GM08714 (cell line): ENCODE results near the gene PDZD2.

ENCODE experiments used
- H3K4me3 ChIP-seq: fragments of 200-500 bp; sonication (Bioruptor generic); 2 replicates; pipeline ENCODE4 v1.5.1; 2014; ENCODE audit warnings: mild to moderate bottlenecking, low read length, inconsistent platforms
- ZNF274 ChIP-seq: IDR thresholded peaks from 2 replicates; pipeline ENCODE4 v1.6.1; 2012; ENCODE audit warnings: mild to moderate bottlenecking, low read depth, low read length

PDZD2 gene

GRCh38 chr5:32123889-32124676 lies 485.2 kb downstream of the PDZD2 start:
- TF ChIP-seq ZNF274 = no peak
- no peak overlapping the region for H3K4me3 ChIP-seq

- no peak for TF ChIP-seq ZNF274
- H3K4me3 ChIP-seq = no peak overlapping the region
Observed at GRCh38 chr5:32126691-32127090, 487.8 kb downstream of the PDZD2 start.

GRCh38 chr5:32127711-32128110 lies 488.8 kb downstream of the PDZD2 start:
- no peak overlapping the region for H3K4me3 ChIP-seq
- TF ChIP-seq ZNF274 = no peak

GRCh38 chr5:32129074-32129598 lies 490.2 kb downstream of the PDZD2 start:
- no peak overlapping the region for H3K4me3 ChIP-seq
- no peak for TF ChIP-seq ZNF274

GRCh38 chr5:32130865-32131264 lies 491.9 kb downstream of the PDZD2 start:
- TF ChIP-seq ZNF274 = no peak
- no peak overlapping the region for H3K4me3 ChIP-seq

- no peak for TF ChIP-seq ZNF274
- no peak overlapping the region for H3K4me3 ChIP-seq
Observed at GRCh38 chr5:32131604-32132003, 492.7 kb downstream of the PDZD2 start.

GRCh38 chr5:32132757-32133156 lies 493.8 kb downstream of the PDZD2 start:
- no peak for TF ChIP-seq ZNF274

GRCh38 chr5:32135086-32135485 lies 496.2 kb downstream of the PDZD2 start:
- no peak overlapping the region for H3K4me3 ChIP-seq
- no peak for TF ChIP-seq ZNF274

More at GRCh38 chr5:32132757-32133156, 493.8 kb downstream of the PDZD2 start:
- no peak overlapping the region for H3K4me3 ChIP-seq

- H3K4me3 ChIP-seq = no peak overlapping the region
- no peak for TF ChIP-seq ZNF274
Observed at GRCh38 chr5:32136342-32136741, 497.4 kb downstream of the PDZD2 start.

- TF ChIP-seq ZNF274 = no peak
- H3K4me3 ChIP-seq = no peak overlapping the region
Observed at GRCh38 chr5:32138839-32139493, 500.0 kb downstream of the PDZD2 start.

- H3K4me3 ChIP-seq = no peak overlapping the region
- TF ChIP-seq ZNF274 = no peak
Observed at GRCh38 chr5:32143617-32144377, 504.9 kb downstream of the PDZD2 start.

GRCh38 chr5:32144378-32145207 lies 505.7 kb downstream of the PDZD2 start:
- H3K4me3 ChIP-seq = no peak overlapping the region
- no peak for TF ChIP-seq ZNF274

GRCh38 chr5:32145378-32145777 lies 506.4 kb downstream of the PDZD2 start:
- H3K4me3 ChIP-seq = no peak overlapping the region
- TF ChIP-seq ZNF274 = no peak

GRCh38 chr5:32147236-32147635 lies 508.3 kb downstream of the PDZD2 start:
- TF ChIP-seq ZNF274 = no peak
- no peak overlapping the region for H3K4me3 ChIP-seq

GRCh38 chr5:32147959-32148358 lies 509.0 kb downstream of the PDZD2 start:
- no peak for TF ChIP-seq ZNF274
- no peak overlapping the region for H3K4me3 ChIP-seq
